Stimulated activated CD4-positive, alpha-beta T cell treated with anti-CD3 and anti-CD28 coated beads, TNF-alpha, amount 100 ng/mL, for 4 hours (primary cell): ENCODE data around the gene RPRD1A.
"Not testable (repeated sequence)": the region's sequence is repeated elsewhere in the genome, so short reads cannot be mapped to it uniquely, and the experiment has no call there.

Experiments used
- DNase-seq, 3 experiments: peaks; one replicate each; pipeline ENCODE4 v3.0.0-alpha.2; 2020; ENCODE audit warnings: low read depth in 3 of 3

The RPRD1A gene

GRCh38 chr18:36031407-36031806, 36.0 kb downstream of the RPRD1A start:
- no peak for DNase-seq

- no peak for DNase-seq
These were observed 38.5 kb downstream of the RPRD1A start for GRCh38 chr18:36028859-36029258.

GRCh38 chr18:36025025-36025424, 42.3 kb downstream of the RPRD1A start:
- DNase-seq: no peak

- DNase-seq: not testable (repeated sequence)
These were observed 43.1 kb downstream of the RPRD1A start for GRCh38 chr18:36024241-36024640.

GRCh38 chr18:36023336-36023735, 44.0 kb downstream of the RPRD1A start:
- DNase-seq: no peak

- no peak for DNase-seq
These were observed 47.1 kb downstream of the RPRD1A start for GRCh38 chr18:36020174-36020711.

- no peak for DNase-seq
These were observed 50.1 kb downstream of the RPRD1A start for GRCh38 chr18:36017232-36017631.

GRCh38 chr18:36015629-36016028, 51.7 kb downstream of the RPRD1A start:
- no peak for DNase-seq

- no peak for DNase-seq
These were observed 54.5 kb downstream of the RPRD1A start for GRCh38 chr18:36012891-36013290.

- DNase-seq: no peak
These were observed 58.1 kb downstream of the RPRD1A start for GRCh38 chr18:36009214-36009613.

GRCh38 chr18:36006997-36007396, 60.4 kb downstream of the RPRD1A start:
- no peak for DNase-seq

GRCh38 chr18:35999925-36000324, 67.4 kb downstream of the RPRD1A start:
- no peak for DNase-seq

GRCh38 chr18:35998967-35999366, 68.4 kb downstream of the RPRD1A start:
- no peak for DNase-seq

- DNase-seq: no peak
These were observed 74.3 kb downstream of the RPRD1A start for GRCh38 chr18:35993013-35993412.

- no peak for DNase-seq
These were observed 75.7 kb downstream of the RPRD1A start for GRCh38 chr18:35991696-35992095.

GRCh38 chr18:35983818-35984217, 83.5 kb downstream of the RPRD1A start:
- DNase-seq: no peak

- no peak for DNase-seq
These were observed 84.2 kb downstream of the RPRD1A start for GRCh38 chr18:35983147-35983546.

GRCh38 chr18:35982409-35983114, 84.8 kb downstream of the RPRD1A start:
- no peak for DNase-seq

GRCh38 chr18:35979112-35979511, 88.2 kb downstream of the RPRD1A start:
- DNase-seq: no peak

GRCh38 chr18:35974181-35974580, 93.2 kb downstream of the RPRD1A start:
- no peak for DNase-seq

GRCh38 chr18:35973650-35974049, 93.7 kb downstream of the RPRD1A start:
- no peak for DNase-seq

- DNase-seq: peak; percentile 86 to 91 (median 89)
These were observed 95.0 kb downstream of the RPRD1A start, which contains the start of gene RMP24 for GRCh38 chr18:35972197-35973000. RMP24 (plus strand) TSS chr18:35972679.

- no peak for DNase-seq
These were observed 95.6 kb downstream of the RPRD1A start for GRCh38 chr18:35971661-35972196.
